HL-60 (cell line): Measurements from ENCODE around the gene SOX6.
A peak's percentile ranks its signal among the peaks of the same experiment; 100 is the strongest.

Source experiments
- DNase-seq, 2 experiments: peaks; one replicate each; pipeline ENCODE4 v3.0.0-alpha.2; 2010 to 2020; ENCODE audit warnings: low read depth in 1 of 2, low spot score in 1 of 2
- H3K27ac ChIP-seq: fragments of 250-450 bp; sonication (Bioruptor Pico); replicated peaks from 2 replicates; pipeline ENCODE4 v1.5.1; 2020; ENCODE audit warnings: mild to moderate bottlenecking, moderate library complexity
- H3K27me3 ChIP-seq: fragments of 250-450 bp; sonication (Bioruptor Pico); 2 replicates; pipeline ENCODE4 v1.5.1; 2021; ENCODE audit warnings: mild to moderate bottlenecking, moderate library complexity; ENCODE audit not compliant: insufficient read depth, poor library complexity, severe bottlenecking
- H3K4me3 ChIP-seq: replicated peaks from 2 replicates; pipeline ENCODE4 v1.5.1; 2011; ENCODE audit warnings: mild to moderate bottlenecking, control low read depth, low read length; ENCODE audit not compliant: insufficient read depth
- GABPA ChIP-seq: IDR thresholded peaks from 2 replicates; pipeline ENCODE4 v1.6.1; 2012; ENCODE audit warnings: low read depth
- POLR2AphosphoS5 ChIP-seq: IDR thresholded peaks from 2 replicates; pipeline ENCODE4 v1.6.1; 2012; ENCODE audit warnings: low read depth
- SPI1 ChIP-seq: IDR thresholded peaks from 2 replicates; pipeline ENCODE4 v1.6.1; 2012; ENCODE audit warnings: low read depth, mild to moderate bottlenecking, borderline replicate concordance
- TF ChIP-seq, protein P1 (sequence below): IDR thresholded peaks from 2 replicates; pipeline ENCODE4 v1.6.1; 2012; ENCODE audit warnings: low read depth; ENCODE audit not compliant: insufficient replicate concordance
- TF ChIP-seq, protein P2 (sequence below): IDR thresholded peaks from one replicate; pipeline ENCODE4 v1.5.1; 2011; ENCODE audit warnings: low read length, control low read depth, inconsistent platforms; ENCODE audit not compliant: insufficient read depth

Gene SOX6

GRCh38 chr11:16001899-16002426 is 354.4 kb downstream of the SOX6 start:
- H3K27me3 ChIP-seq, result peaks cover 6% of the 10 kb centered on the region
- peak in 1 of 2 experiments; percentile 29 for DNase-seq
- H3K27ac ChIP-seq, result no peak overlapping the region
- TF ChIP-seq, protein P1, sequence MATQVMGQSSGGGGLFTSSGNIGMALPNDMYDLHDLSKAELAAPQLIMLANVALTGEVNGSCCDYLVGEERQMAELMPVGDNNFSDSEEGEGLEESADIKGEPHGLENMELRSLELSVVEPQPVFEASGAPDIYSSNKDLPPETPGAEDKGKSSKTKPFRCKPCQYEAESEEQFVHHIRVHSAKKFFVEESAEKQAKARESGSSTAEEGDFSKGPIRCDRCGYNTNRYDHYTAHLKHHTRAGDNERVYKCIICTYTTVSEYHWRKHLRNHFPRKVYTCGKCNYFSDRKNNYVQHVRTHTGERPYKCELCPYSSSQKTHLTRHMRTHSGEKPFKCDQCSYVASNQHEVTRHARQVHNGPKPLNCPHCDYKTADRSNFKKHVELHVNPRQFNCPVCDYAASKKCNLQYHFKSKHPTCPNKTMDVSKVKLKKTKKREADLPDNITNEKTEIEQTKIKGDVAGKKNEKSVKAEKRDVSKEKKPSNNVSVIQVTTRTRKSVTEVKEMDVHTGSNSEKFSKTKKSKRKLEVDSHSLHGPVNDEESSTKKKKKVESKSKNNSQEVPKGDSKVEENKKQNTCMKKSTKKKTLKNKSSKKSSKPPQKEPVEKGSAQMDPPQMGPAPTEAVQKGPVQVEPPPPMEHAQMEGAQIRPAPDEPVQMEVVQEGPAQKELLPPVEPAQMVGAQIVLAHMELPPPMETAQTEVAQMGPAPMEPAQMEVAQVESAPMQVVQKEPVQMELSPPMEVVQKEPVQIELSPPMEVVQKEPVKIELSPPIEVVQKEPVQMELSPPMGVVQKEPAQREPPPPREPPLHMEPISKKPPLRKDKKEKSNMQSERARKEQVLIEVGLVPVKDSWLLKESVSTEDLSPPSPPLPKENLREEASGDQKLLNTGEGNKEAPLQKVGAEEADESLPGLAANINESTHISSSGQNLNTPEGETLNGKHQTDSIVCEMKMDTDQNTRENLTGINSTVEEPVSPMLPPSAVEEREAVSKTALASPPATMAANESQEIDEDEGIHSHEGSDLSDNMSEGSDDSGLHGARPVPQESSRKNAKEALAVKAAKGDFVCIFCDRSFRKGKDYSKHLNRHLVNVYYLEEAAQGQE, result no peak
- TF ChIP-seq GABPA (no peak), POLR2AphosphoS5 (no peak), SPI1 (no peak)
- TF ChIP-seq, protein P2, sequence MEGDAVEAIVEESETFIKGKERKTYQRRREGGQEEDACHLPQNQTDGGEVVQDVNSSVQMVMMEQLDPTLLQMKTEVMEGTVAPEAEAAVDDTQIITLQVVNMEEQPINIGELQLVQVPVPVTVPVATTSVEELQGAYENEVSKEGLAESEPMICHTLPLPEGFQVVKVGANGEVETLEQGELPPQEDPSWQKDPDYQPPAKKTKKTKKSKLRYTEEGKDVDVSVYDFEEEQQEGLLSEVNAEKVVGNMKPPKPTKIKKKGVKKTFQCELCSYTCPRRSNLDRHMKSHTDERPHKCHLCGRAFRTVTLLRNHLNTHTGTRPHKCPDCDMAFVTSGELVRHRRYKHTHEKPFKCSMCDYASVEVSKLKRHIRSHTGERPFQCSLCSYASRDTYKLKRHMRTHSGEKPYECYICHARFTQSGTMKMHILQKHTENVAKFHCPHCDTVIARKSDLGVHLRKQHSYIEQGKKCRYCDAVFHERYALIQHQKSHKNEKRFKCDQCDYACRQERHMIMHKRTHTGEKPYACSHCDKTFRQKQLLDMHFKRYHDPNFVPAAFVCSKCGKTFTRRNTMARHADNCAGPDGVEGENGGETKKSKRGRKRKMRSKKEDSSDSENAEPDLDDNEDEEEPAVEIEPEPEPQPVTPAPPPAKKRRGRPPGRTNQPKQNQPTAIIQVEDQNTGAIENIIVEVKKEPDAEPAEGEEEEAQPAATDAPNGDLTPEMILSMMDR, result no peak
- no peak overlapping the region for H3K4me3 ChIP-seq

DNA sequence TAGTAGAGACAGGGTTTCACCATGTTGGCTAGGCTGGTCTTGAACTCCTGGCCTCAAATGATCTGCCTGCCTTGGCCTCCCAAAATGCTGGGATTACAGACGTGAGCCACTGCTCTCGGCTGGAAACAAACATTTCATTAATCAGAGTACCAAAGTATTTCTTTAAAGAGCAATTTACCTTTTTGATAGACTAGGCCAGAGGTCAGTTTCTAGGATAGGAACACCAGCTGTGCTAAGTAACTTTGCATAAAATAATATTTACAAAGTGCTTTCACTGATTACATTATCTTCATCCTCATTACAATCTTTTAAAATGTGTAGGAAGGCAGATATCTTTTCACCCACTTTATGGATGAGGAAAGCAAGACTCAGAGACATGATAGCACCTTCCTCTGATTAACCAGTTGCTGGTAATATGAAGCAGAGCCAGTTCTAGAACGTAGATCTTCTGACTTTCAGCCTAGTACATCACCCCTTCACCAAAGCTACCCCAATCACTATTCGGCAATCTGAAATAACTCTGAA is 355.2 kb downstream of the SOX6 start:
- TF ChIP-seq POLR2AphosphoS5, result no peak
- TF ChIP-seq, protein P2, result no peak
- TF ChIP-seq SPI1, result no peak
- TF ChIP-seq, protein P1, result no peak
- no peak for TF ChIP-seq GABPA
- Histone ChIP-seq H3K27ac (no peak overlapping the region), H3K27me3 (peaks cover 6% of the 10 kb centered on the region), H3K4me3 (no peak overlapping the region)
- no peak for DNase-seq

GRCh38 chr11:16000065-16000464 is 356.3 kb downstream of the SOX6 start:
- TF ChIP-seq, protein P1, result no peak
- TF ChIP-seq POLR2AphosphoS5, result no peak
- no peak for TF ChIP-seq SPI1
- no peak for TF ChIP-seq GABPA
- Histone ChIP-seq H3K4me3 (no peak overlapping the region), H3K27me3 (no peaks in the 10 kb centered on the region), H3K27ac (no peak overlapping the region)
- no peak for DNase-seq
